Measurements from ENCODE around the gene CHPF. TPM values are rescaled to one million over a fixed set of nuclear protein-coding genes. Genes with fewer than 3 reads are reported as not detected.

The CHPF gene
- total RNA-seq, 1 donor from 2014 or later: 24.1 TPM

GRCh38 chr2:219567791-219568361, 24.3 kb upstream of the CHPF start:
- DNase-seq (ENCODE audit: low spot score): no peak

GRCh38 chr2:219567131-219567530, 23.5 kb upstream of the CHPF start:
- DNase-seq (ENCODE audit: low spot score): no peak

DNA sequence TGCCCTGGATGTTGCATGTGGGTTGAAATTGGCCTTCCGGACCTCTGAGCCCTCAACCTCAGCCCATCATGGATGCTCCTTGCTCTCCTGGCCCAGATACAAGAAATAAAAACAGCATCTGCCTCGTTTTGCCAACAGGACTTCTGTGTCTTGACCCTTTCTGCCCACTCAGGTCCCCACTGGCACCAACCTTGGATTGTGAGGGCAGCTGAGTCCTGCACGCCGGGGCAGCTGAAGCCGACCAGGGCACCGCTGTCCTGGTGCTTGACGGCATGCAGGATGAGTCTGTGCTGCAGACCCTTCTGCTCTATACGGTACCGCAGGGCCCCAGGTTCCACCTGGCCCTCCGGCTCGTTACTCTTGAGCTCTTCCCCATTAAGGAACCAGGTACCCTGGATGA, 23.0 kb upstream of the CHPF start:
- DNase-seq (ENCODE audit: low spot score): no peak

DNA sequence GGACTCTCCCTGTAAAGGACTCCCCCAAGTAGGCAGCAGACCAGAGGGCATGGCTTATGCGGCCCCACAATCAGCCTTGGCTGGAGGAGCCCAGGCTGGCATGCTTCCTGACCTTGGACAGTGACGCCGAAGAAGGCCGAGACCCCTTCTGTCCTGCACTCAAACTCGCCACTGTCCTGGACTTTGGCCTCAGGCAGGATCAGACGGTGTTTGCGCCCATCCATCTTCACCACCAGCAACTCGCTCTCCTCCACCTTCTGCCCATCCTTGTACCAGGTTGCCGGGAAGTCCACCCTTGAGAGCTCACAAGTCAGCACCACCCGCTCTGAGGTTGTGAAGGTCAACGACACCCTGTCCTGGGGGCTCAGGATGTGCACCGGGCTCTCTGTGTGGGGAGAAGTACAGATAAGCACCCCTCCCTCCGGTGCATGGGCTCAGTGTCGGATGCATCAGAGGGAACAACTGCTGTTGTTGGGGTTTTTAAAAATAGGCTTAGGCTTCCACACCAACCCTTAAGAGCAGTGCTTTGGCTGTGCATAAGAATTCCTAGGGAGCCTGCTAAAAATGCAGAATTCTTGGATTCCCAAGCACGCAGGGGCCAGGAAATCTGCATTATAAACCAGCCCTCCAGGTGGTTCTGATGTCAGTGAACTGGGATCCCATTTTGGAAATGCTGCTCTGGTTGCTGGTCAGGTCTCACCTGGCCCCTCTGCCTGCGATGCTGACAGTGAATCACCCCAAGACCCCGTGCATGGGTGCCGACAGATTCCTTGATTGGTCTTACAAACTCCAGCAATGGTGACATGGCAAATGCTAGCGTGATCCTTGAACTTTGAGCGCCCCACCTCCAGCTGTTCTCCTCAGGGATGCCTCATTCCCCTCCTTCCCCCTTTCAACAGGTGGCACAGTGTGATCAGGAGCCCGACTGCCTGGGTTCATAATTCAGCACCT, 21.8 kb upstream of the CHPF start:
- DNase-seq (ENCODE audit: low spot score): no peak

GRCh38 chr2:219563271-219563928, 19.8 kb upstream of the CHPF start:
- no peak for DNase-seq (ENCODE audit: low spot score)

DNA sequence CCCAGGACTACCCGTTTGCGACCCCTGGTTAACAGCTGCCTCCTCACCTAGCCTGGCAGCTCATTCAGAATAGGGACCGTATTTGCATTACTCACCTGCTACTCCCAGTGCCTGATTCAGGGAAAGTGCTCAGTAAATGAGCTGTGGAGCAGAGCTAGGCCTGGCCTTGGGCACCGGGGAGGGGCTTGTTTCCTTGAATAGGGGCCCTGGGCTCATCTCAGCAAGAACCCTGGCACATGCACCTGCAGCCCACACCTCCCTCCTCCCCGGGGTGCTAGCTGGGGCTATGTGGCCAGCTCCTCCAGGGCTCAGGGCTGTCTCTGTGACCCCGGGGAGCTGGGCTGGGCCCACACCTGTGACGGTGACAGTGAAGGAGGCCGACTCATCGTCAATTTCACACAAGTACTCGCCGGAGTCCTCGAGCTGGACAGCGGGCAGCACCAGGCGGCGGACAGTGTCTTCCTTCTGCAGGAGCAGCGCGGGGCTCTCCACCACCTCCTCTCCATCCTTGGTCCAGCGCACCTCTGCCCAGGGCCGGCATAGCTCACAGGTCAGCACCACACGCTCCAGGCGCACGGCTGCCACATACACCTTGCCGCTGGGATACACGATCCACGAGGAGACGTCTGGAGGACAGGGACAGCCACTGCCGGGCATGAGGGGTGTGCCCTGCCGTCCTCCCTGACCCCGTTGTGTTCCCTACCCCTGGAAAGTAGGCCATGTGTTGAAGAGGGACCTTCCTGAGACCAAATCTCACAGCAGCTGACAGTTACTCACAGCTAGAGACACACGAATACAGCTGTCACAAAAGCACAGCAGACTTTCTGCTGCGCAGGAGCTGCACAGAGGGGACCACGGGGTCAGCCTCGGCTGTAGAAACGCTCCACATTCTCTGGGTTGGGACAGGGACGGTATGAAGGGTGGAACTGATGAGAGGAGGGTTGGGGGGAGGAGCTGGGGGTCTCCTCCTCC, 18.7 kb upstream of the CHPF start:
- DNase-seq (ENCODE audit: low spot score): no peak

- no peak for DNase-seq (ENCODE audit: low spot score)
Measured at GRCh38 chr2:219561179-219562048, 17.8 kb upstream of the CHPF start.

GRCh38 chr2:219560893-219561178, 17.2 kb upstream of the CHPF start:
- no peak for DNase-seq (ENCODE audit: low spot score)

DNA sequence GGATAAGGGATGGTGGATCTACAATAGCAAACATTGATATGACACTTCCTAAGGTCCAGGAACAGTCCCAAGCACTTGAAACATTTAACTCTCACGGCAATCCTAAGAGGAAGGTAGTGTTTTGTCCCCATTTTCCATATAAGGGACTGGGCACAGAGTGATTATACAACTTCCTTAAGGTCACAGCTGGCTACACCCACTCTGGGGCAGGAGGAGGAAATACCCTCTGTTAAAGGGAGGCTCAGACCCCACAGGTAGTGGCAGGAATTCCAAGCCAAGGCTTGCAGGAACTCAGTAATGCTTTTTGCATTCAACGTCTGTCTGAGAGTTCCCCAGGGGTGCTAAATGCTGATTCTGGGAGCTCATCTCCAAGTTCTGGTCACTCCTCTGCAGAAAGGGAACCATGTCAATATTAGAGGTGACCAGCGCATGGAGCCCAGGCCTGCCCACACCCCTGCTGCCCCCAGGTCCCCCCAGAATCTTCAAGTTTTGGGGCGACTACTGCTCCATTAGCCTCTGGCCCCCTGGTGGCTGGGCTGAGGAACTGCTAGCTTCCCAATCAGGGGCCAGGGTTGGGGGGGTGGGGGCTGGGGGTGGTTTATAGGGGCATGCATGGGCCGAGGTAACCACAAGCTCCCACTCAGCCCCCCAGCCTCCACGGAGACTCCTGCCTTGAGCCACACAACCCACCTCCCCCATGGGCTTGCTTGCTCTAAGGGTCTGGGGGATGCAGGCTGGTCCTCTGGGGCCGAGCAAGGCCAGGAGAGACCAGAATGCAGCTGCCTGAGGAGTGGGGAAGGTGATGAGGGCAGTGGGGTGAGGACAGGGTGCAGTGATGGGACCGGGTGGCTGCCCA, 16.7 kb upstream of the CHPF start:
- no peak for DNase-seq (ENCODE audit: low spot score)

- DNase-seq (ENCODE audit: low spot score): no peak
Measured at GRCh38 chr2:219559156-219559915, 15.7 kb upstream of the CHPF start.

DNA sequence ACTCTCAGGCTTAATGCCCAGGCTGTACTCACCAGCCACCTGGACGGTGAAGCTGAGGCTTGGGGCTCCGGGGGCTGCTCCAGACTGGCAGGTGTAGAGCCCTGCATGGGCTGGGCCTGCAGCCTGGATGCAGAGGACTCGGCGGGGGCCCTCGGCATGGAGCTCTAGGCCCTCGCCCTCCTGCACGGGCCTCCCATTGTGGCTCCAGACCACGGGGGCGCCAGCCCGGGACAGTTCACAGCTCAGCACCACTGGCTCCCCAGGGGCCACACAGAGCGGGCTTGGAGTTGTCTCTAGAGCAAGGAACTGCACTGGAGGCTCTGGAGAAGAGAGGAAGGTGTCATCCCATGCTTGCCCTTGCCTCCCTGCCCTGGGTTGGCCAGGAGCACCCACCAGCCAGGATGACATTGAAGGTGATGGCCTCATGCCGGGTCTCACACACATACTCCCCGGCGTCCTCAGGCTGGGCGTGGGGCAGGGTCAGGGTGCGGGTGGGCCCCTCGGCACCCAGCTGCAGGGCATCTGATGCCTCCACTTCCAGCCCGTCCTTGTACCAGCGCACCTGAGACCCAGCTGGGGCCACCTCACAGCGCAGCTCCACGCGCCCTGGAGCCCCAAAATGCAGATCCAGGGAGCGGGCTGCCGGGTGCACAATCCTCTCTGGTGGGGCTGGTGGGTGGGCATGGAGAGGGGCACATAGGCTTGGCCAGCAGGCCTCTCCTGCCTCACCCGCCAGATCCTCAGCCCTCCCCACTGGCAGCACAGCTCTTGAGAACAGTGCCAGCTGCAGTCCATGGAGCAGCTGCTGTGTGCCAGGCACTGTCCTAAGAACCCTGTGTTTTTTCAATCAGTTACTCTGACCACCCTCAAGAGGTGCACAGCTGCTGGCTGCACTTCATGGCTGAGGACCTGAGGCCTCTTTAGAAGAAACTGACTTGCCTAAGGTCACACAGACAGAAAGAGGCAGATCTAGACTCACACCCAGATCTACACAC, 14.5 kb upstream of the CHPF start:
- no peak for DNase-seq (ENCODE audit: low spot score)

- DNase-seq (ENCODE audit: low spot score): no peak
Measured at GRCh38 chr2:219557320-219557719, 13.7 kb upstream of the CHPF start.

DNA sequence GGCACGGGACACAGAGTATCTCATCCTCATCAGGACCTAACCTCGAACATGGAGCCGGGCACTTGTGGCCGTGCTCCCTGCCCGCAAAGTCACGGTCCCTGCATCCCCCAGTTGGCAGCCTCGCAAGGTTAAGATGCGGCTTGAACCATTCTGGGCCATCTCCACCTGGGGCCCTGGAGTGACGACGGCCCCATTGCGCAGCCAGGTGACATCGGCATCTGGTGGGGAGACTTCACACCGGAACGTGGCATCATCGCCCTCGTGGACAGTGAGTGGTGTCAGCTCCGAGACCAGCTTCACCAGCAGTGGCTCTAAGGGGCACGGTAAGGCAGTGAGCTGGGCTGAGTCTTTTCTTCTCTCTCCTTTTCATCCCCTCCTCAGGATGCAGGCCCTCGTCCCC, 12.8 kb upstream of the CHPF start:
- no peak for DNase-seq (ENCODE audit: low spot score)

GRCh38 chr2:219555956-219556355, 12.3 kb upstream of the CHPF start:
- DNase-seq (ENCODE audit: low spot score): no peak

- DNase-seq (ENCODE audit: low spot score): no peak
Measured at GRCh38 chr2:219554350-219554749, 10.7 kb upstream of the CHPF start.

- no peak for DNase-seq (ENCODE audit: low spot score)
Measured at GRCh38 chr2:219553463-219553963, 9.9 kb upstream of the CHPF start.

- no peak for DNase-seq (ENCODE audit: low spot score)
Measured at GRCh38 chr2:219553168-219553417, 9.5 kb upstream of the CHPF start.

All from mesenteric fat pad (tissue), 1 donor.